ENCODE data around the gene PRPF40A. TPM values are rescaled to one million over a fixed set of nuclear protein-coding genes. Genes with fewer than 3 reads are reported as not detected.

The PRPF40A gene
- total and polyA plus RNA-seq, 5 donors from 2014 or later, result 115 to 142 (median 118) TPM

- Mint-ChIP-seq H3K4me1 (peaks cover 1 to 12% (median 6%) of the 10 kb centered on the region in 4 donors), H3K36me3 (peaks cover 53% of the 10 kb centered on the region), H3K27me3 (no peaks in the 10 kb centered on the region), H3K4me3 (no peak overlapping the region), H3K9me3 (no peaks in the 10 kb centered on the region), H3K27ac (no peak overlapping the region)
- H3K4me1 ChIP-seq (ENCODE audit: control insufficient read depth, insufficient read depth, low read length, poor library complexity, severe bottlenecking), result no peaks in the 10 kb centered on the region
- DNase-seq (no peak), ATAC-seq (ENCODE audit: low read depth in 2 of 2) (no peak)
- H3K27ac ChIP-seq (ENCODE audit: insufficient read depth, low read length, poor library complexity, severe bottlenecking), result no peak overlapping the region
- peaks cover 86% of the 10 kb centered on the region for H3K36me3 ChIP-seq (ENCODE audit: control insufficient read depth, insufficient read depth, low read length)
- H3K9me3 ChIP-seq (ENCODE audit: control insufficient read depth in 2 of 2, low read length in 2 of 2), result no peaks in the 10 kb centered on the region
- no peak overlapping the region for H3K4me3 ChIP-seq (ENCODE audit: low read depth, low read length)
- H3K27me3 ChIP-seq (ENCODE audit: control insufficient read depth, insufficient read depth, low read length), result no peaks in the 10 kb centered on the region
Observed at GRCh38 chr2:152676461-152676860, 40.8 kb downstream of the PRPF40A start.

- no peaks in the 10 kb centered on the region for H3K4me1 ChIP-seq (ENCODE audit: control insufficient read depth, insufficient read depth, low read length, poor library complexity, severe bottlenecking)
- DNase-seq (no peak), ATAC-seq (ENCODE audit: low read depth in 2 of 2) (no peak)
- peaks cover 90% of the 10 kb centered on the region for H3K36me3 ChIP-seq (ENCODE audit: control insufficient read depth, insufficient read depth, low read length)
- Mint-ChIP-seq H3K27ac (peak overlapping the region in 1 of 3 donors; percentile 32), H3K4me1 (peaks cover 0 to 4% (median 1%) of the 10 kb centered on the region in 4 donors), H3K36me3 (peaks cover 50% of the 10 kb centered on the region), H3K4me3 (no peak overlapping the region), H3K27me3 (no peaks in the 10 kb centered on the region), H3K9me3 (no peaks in the 10 kb centered on the region)
- H3K4me3 ChIP-seq (ENCODE audit: low read depth, low read length), result no peak overlapping the region
- H3K27me3 ChIP-seq (ENCODE audit: control insufficient read depth, insufficient read depth, low read length), result no peaks in the 10 kb centered on the region
- no peak overlapping the region for H3K27ac ChIP-seq (ENCODE audit: insufficient read depth, low read length, poor library complexity, severe bottlenecking)
- H3K9me3 ChIP-seq (ENCODE audit: control insufficient read depth in 2 of 2, low read length in 2 of 2), result no peaks in the 10 kb centered on the region
Observed at GRCh38 chr2:152674334-152674733, 42.9 kb downstream of the PRPF40A start.

GRCh38 chr2:152664725-152665124, 52.5 kb downstream of the PRPF40A start:
- peak overlapping the region in 1 of 3 donors; percentile 29 for H3K27ac Mint-ChIP-seq

GRCh38 chr2:152661076-152661475, 56.2 kb downstream of the PRPF40A start:
- no peak overlapping the region for H3K4me3 Mint-ChIP-seq
- H3K36me3 ChIP-seq (ENCODE audit: control insufficient read depth, insufficient read depth, low read length), result peaks cover 89% of the 10 kb centered on the region
- no peak for DNase-seq

More at GRCh38 chr2:152664725-152665124, 52.5 kb downstream of the PRPF40A start:
- Mint-ChIP-seq H3K9me3 (no peaks in the 10 kb centered on the region), H3K4me3 (no peak overlapping the region), H3K4me1 (peaks cover 0 to 7% (median 4%) of the 10 kb centered on the region in 4 donors), H3K27me3 (no peaks in the 10 kb centered on the region), H3K36me3 (peaks cover 60% of the 10 kb centered on the region)
- H3K36me3 ChIP-seq (ENCODE audit: control insufficient read depth, insufficient read depth, low read length), result peaks cover 98% of the 10 kb centered on the region
- no peak for ATAC-seq (ENCODE audit: low read depth in 2 of 2)
- no peak overlapping the region for H3K27ac ChIP-seq (ENCODE audit: insufficient read depth, low read length, poor library complexity, severe bottlenecking)
- no peaks in the 10 kb centered on the region for H3K27me3 ChIP-seq (ENCODE audit: control insufficient read depth, insufficient read depth, low read length)
- no peaks in the 10 kb centered on the region for H3K9me3 ChIP-seq (ENCODE audit: control insufficient read depth in 2 of 2, low read length in 2 of 2)
- DNase-seq, result no peak
- no peaks in the 10 kb centered on the region for H3K4me1 ChIP-seq (ENCODE audit: control insufficient read depth, insufficient read depth, low read length, poor library complexity, severe bottlenecking)
- H3K4me3 ChIP-seq (ENCODE audit: low read depth, low read length), result no peak overlapping the region

GRCh38 chr2:152658221-152658620, 59.0 kb downstream of the PRPF40A start:
- peaks cover 81% of the 10 kb centered on the region for H3K36me3 ChIP-seq (ENCODE audit: control insufficient read depth, insufficient read depth, low read length)
- H3K27ac Mint-ChIP-seq, result no peak overlapping the region

More at GRCh38 chr2:152661076-152661475, 56.2 kb downstream of the PRPF40A start:
- H3K27ac ChIP-seq (ENCODE audit: insufficient read depth, low read length, poor library complexity, severe bottlenecking), result no peak overlapping the region
- Mint-ChIP-seq H3K27ac (no peak overlapping the region), H3K4me1 (peaks cover 0 to 12% (median 3%) of the 10 kb centered on the region in 4 donors), H3K9me3 (no peaks in the 10 kb centered on the region), H3K27me3 (no peaks in the 10 kb centered on the region), H3K36me3 (peaks cover 50% of the 10 kb centered on the region)
- no peak for ATAC-seq (ENCODE audit: low read depth in 2 of 2)
- H3K4me3 ChIP-seq (ENCODE audit: low read depth, low read length), result no peak overlapping the region
- no peaks in the 10 kb centered on the region for H3K4me1 ChIP-seq (ENCODE audit: control insufficient read depth, insufficient read depth, low read length, poor library complexity, severe bottlenecking)
- H3K9me3 ChIP-seq (ENCODE audit: control insufficient read depth in 2 of 2, low read length in 2 of 2), result no peaks in the 10 kb centered on the region
- no peaks in the 10 kb centered on the region for H3K27me3 ChIP-seq (ENCODE audit: control insufficient read depth, insufficient read depth, low read length)

GRCh38 chr2:152657043-152657442, 60.2 kb downstream of the PRPF40A start:
- Mint-ChIP-seq H3K9me3 (no peaks in the 10 kb centered on the region), H3K4me1 (peaks cover 0 to 11% (median 1%) of the 10 kb centered on the region in 4 donors), H3K27me3 (no peaks in the 10 kb centered on the region), H3K4me3 (no peak overlapping the region), H3K27ac (peak overlapping the region in 2 of 3 donors; percentile 2 to 54), H3K36me3 (peaks cover 32% of the 10 kb centered on the region)
- H3K27me3 ChIP-seq (ENCODE audit: control insufficient read depth, insufficient read depth, low read length), result no peaks in the 10 kb centered on the region
- H3K36me3 ChIP-seq (ENCODE audit: control insufficient read depth, insufficient read depth, low read length), result peaks cover 73% of the 10 kb centered on the region
- ATAC-seq (ENCODE audit: low read depth in 2 of 2), result no peak
- no peak for DNase-seq
- H3K9me3 ChIP-seq (ENCODE audit: control insufficient read depth in 2 of 2, low read length in 2 of 2), result no peaks in the 10 kb centered on the region
- no peaks in the 10 kb centered on the region for H3K4me1 ChIP-seq (ENCODE audit: control insufficient read depth, insufficient read depth, low read length, poor library complexity, severe bottlenecking)
- H3K4me3 ChIP-seq (ENCODE audit: low read depth, low read length), result no peak overlapping the region
- no peak overlapping the region for H3K27ac ChIP-seq (ENCODE audit: insufficient read depth, low read length, poor library complexity, severe bottlenecking)

More at GRCh38 chr2:152658221-152658620, 59.0 kb downstream of the PRPF40A start:
- no peak for ATAC-seq (ENCODE audit: low read depth in 2 of 2)
- Histone ChIP-seq H3K4me1 (ENCODE audit: control insufficient read depth, insufficient read depth, low read length, poor library complexity, severe bottlenecking) (no peaks in the 10 kb centered on the region), H3K27ac (ENCODE audit: insufficient read depth, low read length, poor library complexity, severe bottlenecking) (no peak overlapping the region), H3K9me3 (ENCODE audit: control insufficient read depth in 2 of 2, low read length in 2 of 2) (no peaks in the 10 kb centered on the region), H3K27me3 (ENCODE audit: control insufficient read depth, insufficient read depth, low read length) (no peaks in the 10 kb centered on the region), H3K4me3 (ENCODE audit: low read depth, low read length) (no peak overlapping the region)
- Mint-ChIP-seq H3K4me3 (no peak overlapping the region), H3K36me3 (peaks cover 40% of the 10 kb centered on the region), H3K9me3 (no peaks in the 10 kb centered on the region), H3K27me3 (no peaks in the 10 kb centered on the region), H3K4me1 (peaks cover 0 to 11% (median 1%) of the 10 kb centered on the region in 4 donors)
- no peak for DNase-seq

GRCh38 chr2:152655880-152656279, 61.4 kb downstream of the PRPF40A start:
- H3K9me3 Mint-ChIP-seq, result no peaks in the 10 kb centered on the region
- Histone ChIP-seq H3K36me3 (ENCODE audit: control insufficient read depth, insufficient read depth, low read length) (peaks cover 63% of the 10 kb centered on the region), H3K27me3 (ENCODE audit: control insufficient read depth, insufficient read depth, low read length) (no peaks in the 10 kb centered on the region), H3K27ac (ENCODE audit: insufficient read depth, low read length, poor library complexity, severe bottlenecking) (no peak overlapping the region), H3K9me3 (ENCODE audit: control insufficient read depth in 2 of 2, low read length in 2 of 2) (no peaks in the 10 kb centered on the region), H3K4me3 (ENCODE audit: low read depth, low read length) (no peak overlapping the region), H3K4me1 (ENCODE audit: control insufficient read depth, insufficient read depth, low read length, poor library complexity, severe bottlenecking) (no peaks in the 10 kb centered on the region)
- ATAC-seq (ENCODE audit: low read depth in 2 of 2) (no peak), DNase-seq (peak in 1 of 3 donors; percentile 32)
- no peak overlapping the region for H3K4me3 Mint-ChIP-seq
- no peak overlapping the region for H3K27ac Mint-ChIP-seq
- peaks cover 29% of the 10 kb centered on the region for H3K36me3 Mint-ChIP-seq
- H3K27me3 Mint-ChIP-seq, result no peaks in the 10 kb centered on the region
- H3K4me1 Mint-ChIP-seq, result peaks cover 0 to 11% (median 1%) of the 10 kb centered on the region in 4 donors

GRCh38 chr2:152651834-152652233, 65.4 kb downstream of the PRPF40A start:
- no peaks in the 10 kb centered on the region for H3K27me3 ChIP-seq (ENCODE audit: control insufficient read depth, insufficient read depth, low read length)
- no peak for DNase-seq
- peaks cover 29% of the 10 kb centered on the region for H3K36me3 ChIP-seq (ENCODE audit: control insufficient read depth, insufficient read depth, low read length)
- no peak overlapping the region for H3K4me3 Mint-ChIP-seq
- H3K27me3 Mint-ChIP-seq, result no peaks in the 10 kb centered on the region
- peaks cover 0 to 5% (median 3%) of the 10 kb centered on the region in 4 donors for H3K4me1 Mint-ChIP-seq
- H3K27ac ChIP-seq (ENCODE audit: insufficient read depth, low read length, poor library complexity, severe bottlenecking), result no peak overlapping the region
- H3K9me3 Mint-ChIP-seq, result no peaks in the 10 kb centered on the region
- no peak overlapping the region for H3K4me3 ChIP-seq (ENCODE audit: low read depth, low read length)
- no peaks in the 10 kb centered on the region for H3K9me3 ChIP-seq (ENCODE audit: control insufficient read depth in 2 of 2, low read length in 2 of 2)
- H3K4me1 ChIP-seq (ENCODE audit: control insufficient read depth, insufficient read depth, low read length, poor library complexity, severe bottlenecking), result no peaks in the 10 kb centered on the region
- peaks cover 8% of the 10 kb centered on the region for H3K36me3 Mint-ChIP-seq
- no peak for ATAC-seq (ENCODE audit: low read depth in 2 of 2)
- H3K27ac Mint-ChIP-seq, result peak overlapping the region in 2 of 3 donors; percentile 25 to 56

All from CD4-positive, CD25-positive, alpha-beta regulatory T cell (primary cell).